GM21367 (cell line): ENCODE results near the gene CRYBA4.

Experiments used
- ATAC-seq: cut with Tn5 transposase; IDR thresholded peaks from one replicate; pipeline ENCODE4 v1.9.1; 2021; ENCODE audit not compliant: unreplicated experiment

The CRYBA4 gene

DNA sequence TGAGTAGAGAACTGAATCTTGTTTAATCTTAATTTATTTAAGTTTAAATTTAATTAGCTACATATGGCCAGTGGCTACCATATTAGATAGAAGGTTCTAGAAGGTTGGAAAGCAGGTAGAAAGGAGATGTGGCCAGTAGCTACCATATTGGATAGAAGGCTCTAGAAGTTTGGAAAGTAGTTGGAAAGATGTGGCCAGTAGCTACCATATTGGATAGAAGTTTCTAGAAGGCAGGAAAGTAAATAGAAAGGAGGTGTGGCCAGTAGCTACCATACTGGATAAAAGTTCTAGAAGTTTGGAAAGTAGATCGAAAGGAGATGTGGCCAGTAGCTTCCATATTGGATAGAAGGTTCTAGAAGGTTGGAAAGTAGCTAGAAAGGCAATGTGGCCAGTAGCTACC is 2.2 kb downstream of the CRYBA4 start:
- ATAC-seq, result no peak

DNA sequence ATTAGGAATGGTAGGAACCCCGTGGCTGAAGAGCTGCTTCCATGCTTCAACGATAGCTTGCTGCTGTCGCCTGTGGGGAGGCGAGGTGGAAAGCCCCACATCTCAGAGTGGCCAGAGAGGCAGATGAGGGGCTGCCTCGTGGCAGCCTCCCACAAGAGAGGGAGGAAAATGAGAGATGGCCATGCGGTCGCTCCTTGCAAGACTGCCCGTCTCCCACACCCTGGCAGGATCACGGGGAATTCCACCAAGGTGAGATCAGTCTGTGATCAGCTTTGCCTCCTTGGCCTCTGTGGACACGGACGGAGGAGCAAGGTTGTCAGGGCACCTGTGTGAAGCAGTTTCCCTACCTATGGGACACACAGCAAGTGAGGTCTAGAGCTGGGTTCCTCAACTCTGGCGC is 3.0 kb downstream of the CRYBA4 start:
- no peak for ATAC-seq

DNA sequence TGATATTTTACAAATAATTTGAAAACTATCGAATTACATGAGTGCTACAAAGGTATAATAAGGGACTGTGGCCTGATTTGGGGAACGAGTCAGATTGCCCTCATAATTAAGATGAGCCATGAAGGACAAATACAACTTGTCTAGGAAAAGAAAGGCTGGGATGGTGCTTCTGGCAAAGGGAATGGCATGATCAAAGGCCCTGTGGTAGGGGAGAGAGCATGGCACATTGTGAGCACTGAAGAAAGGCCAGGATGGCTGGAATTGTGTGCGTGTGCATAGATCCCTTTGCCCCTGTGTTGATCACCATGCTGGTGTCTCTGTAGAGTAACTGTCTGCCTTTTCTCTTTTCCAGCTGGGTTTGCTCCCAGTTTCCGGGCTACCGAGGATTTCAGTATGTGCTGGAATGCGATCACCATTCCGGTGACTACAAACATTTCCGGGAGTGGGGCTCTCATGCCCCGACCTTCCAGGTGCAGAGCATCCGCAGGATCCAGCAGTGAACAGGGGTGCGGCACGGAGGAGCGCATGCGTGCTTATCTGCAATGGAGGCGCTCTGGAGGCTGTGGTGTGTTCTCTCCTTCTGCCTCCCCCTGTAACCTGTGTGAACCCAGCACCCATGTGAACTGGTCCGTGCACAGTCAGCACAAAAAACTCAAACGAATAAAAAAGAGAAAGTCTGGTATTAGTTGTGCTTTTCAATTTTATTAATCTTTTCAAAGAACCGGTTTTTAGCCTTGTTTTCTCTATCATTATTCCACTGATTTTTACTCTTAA is 8.4 kb downstream of the CRYBA4 start:
- no peak for ATAC-seq

DNA sequence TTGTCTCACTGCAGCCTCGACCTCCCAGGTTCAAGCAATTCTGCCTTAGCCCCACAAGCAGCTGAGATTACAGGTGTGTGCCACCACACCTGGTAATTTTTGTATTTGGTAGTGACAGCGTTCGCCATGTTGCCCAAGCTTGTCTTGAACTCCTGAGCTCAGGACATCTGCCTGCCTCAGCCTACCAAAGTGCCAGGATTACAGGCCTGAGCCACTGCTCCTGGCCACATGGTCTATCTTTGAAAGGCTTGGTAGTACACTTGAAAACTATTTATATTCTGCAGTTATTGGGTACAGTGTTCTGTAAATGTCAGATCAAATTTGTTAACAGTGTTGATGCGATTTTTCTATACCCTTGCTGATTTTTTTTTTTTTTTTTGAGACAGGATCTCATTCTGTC is 9.5 kb downstream of the CRYBA4 start:
- no peak for ATAC-seq

DNA sequence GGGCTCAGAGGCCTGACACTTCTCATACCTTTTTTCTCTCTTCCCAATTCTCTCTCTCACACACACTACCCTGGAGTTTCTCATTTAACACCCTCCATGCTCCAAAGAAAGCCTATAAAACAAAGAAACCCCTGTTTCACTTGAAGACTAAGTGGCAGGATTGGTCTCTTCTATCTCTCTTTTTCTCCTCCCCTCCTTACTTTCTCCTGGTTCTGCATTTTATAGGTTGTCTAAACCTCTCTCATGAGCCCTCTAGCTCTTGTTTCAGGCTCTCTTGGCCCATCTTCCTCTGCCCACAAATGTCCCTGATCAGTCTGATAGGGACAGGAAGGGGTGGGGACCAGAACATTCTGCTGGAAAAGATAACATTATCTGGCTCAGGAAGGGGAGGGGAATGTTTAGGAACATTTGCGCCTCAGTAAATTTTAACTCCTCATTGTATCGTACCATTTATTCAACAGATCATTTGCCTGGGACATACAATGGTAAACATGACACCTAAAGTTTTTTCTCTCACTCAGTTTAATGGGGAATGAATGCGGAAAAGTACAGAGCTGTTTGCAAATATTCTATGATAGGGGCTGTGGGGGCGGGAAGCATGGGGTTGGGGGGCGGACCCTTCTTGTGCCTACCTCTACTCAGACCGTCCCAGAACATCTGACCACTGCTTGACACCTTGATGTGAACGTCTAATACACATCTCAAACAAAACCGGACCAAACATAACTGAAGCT is 10.8 kb downstream of the CRYBA4 start:
- no peak for ATAC-seq

DNA sequence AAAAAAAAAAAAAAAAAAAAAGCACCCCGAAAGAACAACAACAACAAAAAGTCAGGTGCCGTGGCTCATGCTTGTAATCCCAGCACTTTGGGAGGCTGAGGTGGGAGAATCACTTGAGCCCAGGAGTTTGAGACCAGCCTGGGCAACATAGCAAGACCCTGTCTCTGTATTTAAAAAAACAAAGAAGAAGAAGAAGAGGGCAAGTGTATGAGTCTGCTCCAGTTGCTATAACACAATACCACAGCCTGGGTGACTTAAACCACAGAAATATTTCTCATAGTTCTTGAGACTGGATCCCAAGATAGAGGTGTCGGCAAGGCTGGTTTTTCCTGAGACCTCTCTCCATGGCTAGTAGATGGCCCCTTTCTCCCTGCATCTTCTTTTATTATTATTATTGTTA is 12.4 kb downstream of the CRYBA4 start:
- no peak for ATAC-seq

DNA sequence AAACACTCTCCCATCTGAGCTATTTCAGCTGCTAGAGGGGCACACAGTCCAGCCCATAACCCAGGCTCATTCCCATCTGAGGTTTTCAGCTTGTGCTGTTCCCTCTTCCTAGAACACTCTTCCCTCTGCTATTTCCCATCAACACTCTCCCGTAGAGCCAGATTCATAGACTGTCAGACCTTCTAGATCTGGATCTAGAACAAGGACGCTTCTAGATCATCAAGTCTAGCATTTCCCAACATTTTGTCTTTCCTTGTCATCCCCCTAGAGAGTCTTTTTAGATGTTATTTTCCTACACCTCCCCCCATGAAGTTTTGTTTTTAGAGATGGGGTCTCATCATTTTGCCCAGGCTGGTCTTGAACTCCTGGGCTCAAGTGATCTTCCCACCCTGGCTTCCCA is 13.4 kb downstream of the CRYBA4 start:
- no peak for ATAC-seq

DNA sequence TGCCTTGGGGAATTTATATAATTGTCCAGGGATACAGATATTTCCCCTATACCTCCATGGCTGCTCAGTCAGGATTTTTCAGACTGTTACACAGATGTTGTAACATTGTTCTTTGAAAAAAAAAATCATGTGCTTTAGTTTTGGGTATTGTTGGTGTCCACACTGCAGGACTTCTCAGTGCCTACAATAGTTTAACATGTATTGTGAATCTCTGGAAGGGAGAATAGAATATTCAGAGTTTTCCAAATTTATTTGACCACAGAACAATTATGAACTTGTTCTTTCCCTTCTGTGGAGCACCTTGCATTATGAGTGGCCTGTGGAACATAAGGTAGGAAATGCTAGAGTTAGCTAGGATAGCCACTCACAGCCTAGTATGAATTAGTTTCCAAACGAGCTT is 14.5 kb downstream of the CRYBA4 start:
- ATAC-seq, result no peak

DNA sequence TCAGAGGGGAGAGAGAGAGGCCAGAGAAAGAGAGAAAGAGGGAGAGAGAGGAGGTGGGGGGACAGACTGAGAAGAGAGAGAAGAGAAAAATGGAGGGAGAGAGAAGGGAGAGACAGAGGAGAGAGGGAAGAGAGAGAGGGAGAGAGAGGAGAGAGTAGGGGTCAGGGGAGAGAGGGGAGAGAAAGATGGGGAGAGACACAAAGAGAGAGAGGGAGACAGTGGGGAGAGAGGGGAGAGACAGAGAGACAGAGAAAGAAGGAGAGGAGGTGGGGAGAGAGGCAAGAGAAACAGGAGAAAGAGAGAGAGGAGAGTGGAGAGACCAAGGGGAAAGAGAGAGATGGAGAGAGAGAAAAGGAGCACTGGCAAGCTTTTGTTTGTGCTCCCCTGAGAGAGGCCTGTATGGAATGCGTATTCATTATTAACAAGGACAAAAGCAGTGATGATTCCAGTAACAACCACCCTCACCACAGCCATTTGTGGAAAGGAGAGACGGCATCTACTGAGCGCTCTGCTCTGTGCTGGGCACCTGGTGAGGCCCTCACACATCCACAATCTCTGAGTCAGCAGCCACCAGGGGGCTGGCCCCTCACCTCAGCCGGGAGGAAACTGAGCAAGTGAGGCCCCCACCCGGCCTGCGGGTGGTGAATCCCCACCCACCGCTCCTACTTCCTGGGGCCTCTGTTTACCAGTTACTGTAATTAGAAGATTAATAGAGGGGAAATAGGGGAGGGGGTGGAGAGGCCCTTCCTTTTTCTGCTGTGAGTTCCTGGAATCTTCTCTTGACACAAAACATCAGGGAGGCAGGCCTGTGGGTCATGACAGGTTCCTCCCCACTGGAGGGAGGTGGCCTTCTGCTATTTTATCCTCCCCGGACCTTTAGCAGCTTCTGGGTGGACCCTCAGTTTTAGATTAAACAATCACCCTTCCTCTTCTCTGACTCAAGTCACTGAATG is 21.0 kb downstream of the CRYBA4 start:
- ATAC-seq, result no peak

DNA sequence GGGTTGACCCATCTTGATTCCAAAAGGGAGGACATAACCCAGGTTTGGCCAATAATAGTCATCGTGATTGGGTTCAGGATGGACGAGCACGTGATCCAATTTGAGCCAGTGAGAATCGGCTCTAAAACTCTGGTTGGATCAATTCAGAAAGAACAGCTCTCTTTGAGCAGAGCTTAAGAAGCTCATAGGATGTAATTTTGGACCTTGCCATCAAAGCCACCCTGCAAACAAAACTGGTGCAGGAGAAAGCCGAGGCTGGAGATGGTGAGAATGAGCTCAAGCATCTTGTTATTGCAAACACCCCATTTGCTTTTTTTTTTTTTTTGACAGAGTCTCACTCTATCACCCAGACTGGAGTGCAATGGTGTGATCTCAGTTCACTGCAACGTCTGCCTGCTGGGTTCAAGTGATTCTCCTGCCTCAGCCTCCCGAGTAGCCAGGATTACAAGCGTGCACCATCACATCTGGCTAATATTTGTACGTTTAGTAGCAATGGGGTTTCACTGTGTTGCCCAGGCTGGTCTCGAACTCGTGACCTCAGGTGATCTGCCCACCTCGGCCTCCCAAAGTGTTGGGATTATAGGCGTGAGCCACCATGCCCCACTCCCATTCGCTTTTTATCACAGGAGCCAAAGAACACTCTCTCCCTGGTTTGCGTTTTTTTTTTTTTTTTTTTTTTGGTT is 21.8 kb downstream of the CRYBA4 start:
- ATAC-seq, result no peak

DNA sequence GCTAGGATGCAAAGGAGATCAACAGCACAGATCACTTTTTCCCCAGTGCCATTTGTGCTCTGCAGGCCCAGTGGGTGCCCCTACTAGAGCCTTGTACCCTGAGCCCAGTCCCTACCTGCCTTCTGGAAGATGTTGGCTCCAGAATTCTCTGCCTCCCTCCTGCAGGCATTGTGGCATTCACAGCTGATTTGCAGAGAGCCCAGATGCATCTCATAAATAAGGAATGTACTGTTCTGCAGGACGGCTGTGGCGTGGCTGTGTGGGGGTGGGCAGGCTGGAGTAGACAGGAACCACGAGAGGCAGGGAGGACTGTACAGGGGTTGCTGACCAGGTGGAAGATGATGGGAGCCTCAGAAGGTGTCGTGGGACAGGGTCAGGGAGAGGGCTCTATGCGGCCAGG is 24.4 kb downstream of the CRYBA4 start:
- ATAC-seq, result no peak

DNA sequence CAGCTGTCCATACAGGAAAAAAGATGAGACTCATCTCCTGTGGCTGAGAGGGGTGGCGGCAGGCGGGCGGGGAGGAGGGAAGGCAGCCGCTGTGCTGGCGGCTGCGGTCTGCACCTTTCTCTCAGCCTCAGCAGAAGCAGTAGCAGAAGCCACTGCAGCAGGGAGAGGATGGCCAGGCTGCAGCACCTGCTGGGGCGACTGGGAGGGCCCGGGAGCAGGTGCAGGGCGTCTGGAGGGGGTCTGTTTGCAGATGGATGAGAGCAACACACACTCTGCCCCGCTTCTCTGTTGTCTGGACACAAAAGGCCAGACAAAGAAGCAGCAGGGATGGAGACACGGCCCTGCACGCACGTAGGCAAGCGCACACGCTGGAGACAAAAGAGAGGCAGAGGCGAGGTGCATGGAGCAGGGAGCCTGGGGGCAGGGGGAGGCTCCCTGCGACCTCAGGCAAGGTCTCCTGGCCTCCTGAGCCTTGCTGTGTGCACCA is 26.3 kb downstream of the CRYBA4 start:
- no peak for ATAC-seq

DNA sequence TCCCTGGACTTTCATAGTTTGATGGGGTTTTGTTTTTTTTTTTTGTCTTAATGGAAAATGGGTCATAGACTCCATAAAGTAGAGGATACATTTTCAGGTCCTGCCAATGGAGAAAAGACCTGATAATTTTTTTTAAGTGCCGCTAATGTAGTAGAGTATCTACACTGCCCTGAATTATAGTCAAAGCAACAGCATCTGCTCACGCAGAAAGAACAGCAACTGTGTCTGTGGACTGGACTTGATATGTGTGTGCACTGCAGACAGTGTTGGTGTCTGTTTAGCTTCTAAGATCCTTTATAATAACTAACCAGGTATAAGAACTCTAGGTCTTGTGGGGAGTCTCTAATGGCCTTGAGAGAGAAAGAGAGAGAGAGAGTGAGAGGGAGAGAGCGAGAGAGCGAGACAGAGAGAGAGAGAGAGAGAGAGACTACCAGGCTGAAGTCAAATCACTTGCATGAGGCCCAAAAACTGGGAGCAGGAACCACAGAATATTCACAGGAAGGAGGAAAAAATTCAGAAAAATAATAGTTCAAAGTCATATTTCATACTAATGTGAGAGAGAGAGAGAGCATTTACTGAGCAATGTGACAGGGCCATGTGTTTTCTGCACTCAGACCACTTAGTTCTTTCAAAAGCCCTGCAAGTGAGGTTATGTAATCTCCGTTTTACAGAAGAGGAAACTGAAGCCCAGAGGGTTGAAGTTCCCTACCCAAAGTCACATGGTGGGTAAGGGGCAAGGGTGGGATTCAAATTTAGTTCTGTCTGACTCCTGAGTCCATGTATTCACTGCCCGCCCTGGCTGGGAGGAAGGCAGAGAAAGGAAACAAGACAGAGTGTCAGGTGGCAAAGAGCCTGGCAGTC is 27.0 kb downstream of the CRYBA4 start:
- ATAC-seq, result no peak

DNA sequence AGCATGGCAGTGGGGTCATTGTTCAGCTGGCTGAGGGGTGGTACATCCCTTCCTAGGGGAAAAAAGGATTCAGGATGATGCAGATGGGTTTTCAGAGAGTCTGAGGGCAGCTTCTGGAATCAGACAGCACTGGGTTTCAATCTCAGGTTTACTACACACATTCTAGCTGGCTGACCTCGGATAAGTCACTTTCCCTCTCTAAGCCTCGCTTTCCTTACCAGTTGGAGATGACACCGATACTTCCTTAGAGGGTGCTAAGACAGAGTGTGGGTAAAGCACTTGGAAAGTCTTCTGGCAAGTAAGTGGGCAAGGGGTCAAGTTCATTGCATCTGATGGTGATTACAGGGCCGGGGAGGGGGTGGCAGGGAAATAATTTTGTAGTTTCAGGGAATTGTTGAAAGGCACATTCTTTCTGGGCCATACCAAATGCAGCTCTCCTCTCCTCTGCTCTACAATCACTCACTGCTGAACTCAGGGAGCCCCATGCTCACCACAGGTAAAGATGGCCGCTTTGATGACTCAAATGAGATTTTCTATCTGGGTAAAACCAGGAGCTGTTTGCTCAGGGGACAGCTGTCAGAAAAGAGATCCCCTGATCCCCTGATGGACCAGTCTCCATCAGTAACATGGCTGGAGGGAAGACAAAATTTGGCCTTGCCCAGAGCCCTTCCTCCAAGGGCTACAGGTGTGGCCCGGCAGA is 29.1 kb downstream of the CRYBA4 start:
- ATAC-seq, result no peak

DNA sequence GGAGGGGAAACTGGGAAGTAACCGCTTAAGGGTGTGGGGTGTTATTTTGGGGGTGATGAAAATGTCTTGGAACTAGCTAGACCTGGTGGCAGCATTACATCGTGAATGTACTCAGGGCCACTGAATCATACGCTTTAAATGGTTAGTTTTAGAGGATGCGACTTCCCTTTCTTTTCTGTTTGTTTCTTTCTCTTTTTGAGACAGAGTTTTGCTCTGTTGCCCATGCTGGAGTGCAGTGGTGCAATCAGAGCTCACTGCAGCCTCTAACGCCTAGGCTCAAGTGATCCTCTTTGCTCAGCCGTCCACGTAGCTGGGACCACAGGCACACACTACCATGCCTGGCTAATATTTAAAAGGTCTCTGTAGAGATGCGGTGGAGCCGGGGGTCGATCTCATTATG is 30.1 kb downstream of the CRYBA4 start:
- no peak for ATAC-seq

DNA sequence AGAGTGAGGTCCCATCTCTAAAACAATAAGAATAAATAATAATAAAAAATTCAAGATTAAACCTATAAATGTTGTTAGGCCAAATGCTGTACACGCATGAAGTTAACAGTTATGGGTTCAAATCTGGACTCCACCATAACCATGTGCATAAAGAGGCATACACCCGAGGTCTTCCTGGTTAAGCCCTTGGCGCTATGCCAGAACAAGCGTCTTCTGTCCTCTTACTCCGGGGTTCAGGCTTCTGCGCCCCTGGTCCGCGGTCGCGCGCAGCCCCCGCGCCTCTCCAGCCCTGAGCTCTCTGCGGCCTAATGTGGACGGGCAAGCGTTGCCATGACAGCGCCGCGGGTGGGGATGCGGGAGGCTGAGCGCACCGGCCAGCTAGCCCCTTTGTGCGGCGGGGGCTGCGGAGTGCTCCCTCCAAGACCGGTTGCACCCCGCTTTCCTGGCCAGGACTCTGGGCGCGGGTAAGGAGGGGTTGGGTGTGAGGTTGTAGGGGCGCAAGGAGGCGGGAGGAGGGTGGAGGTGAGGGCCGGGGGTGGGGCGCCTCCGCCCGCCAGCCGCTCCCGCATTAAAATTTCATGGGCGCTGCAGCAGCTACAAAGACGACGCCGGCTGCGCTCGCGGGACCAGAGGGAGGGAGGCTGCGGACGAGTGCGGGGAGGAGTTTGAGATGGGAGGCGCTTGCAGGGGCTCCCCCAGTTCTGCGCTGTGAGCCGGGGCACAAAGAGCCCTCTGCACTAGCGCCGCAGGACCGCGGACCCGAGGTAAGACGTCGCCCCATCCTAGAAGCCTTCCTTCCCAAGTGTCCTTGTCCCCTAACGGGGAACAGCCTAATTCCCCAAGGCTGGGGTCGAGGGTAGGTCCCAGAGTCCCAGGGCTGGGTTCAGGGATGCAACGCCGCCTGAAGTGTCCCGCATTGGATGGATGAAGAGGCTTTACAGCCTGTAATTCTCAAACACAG is 35.4 kb downstream of the CRYBA4 start, which contains the start of gene MIAT:
Gene MIAT (plus strand): TSS at position 698 of the 961 bp plus-strand sequence.
- ATAC-seq, result no peak

DNA sequence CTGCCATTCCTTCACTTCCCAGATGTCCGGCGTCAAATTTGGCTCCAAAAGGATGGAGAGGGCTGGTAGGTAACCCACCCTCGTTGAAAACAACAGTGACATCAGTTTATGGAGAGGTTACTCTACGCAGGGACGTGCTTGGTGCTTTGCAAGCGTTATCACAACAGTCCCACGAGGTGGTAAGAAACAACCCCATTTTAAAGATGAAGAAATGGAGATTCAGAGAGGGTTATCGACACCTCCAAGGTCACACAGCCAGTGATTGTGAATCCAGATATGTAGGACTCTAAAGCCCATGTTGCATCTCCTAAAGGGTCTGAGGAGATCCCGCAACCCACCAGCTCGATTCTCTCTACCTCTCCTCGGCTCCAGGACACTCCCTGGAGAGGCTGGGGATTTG is 36.4 kb downstream of the CRYBA4 start:
- no peak for ATAC-seq
